PC-9 (cell line): Measurements from ENCODE around the gene AQP3. TPM values are rescaled to one million over a fixed set of nuclear protein-coding genes. Genes with fewer than 3 reads are reported as not detected.
"Not testable (repeated sequence)": the region's sequence is repeated elsewhere in the genome, so short reads cannot be mapped to it uniquely, and the experiment has no call there.

ENCODE experiments used
- BruUV-seq: library from RNA; stranded (reverse); fragments of 400-500 nt; replicated peaks from 2 replicates; lab custom pipeline; 2021; lab: Mats Ljungman, UMichigan
- CTCF ChIA-PET: fragments of 300-600 bp; sonication (Branson Sonifier 250); formaldehyde crosslinking; loops from one replicate; lab custom pipeline; 2022; ENCODE audit warnings: antibody characterized with exemption; lab: Charles Lee
- POLR2A ChIA-PET: fragments of 300-600 bp; sonication (Branson Sonifier 250); formaldehyde crosslinking; loops from one replicate; lab custom pipeline; 2022; ENCODE audit warnings: antibody characterized with exemption; ENCODE audit not compliant: unreplicated experiment; lab: Charles Lee
- DNase-seq, 2 experiments: peaks; one replicate each; pipeline versions ENCODE4 v3.0.0 to v3.0.0-alpha.2; 2015 to 2022; ENCODE audit warnings: mixed read lengths in 1 of 2
- H2AFZ ChIP-seq: fragments of 200-600 bp; sonication (generic); 2 replicates; pipeline ENCODE4 v1.8.1; 2017; ENCODE audit warnings: antibody characterized with exemption
- H3F3A ChIP-seq: fragments of 200-600 bp; sonication (generic); 2 replicates; pipeline ENCODE4 v1.8.1; 2017; ENCODE audit warnings: antibody characterized with exemption, mild to moderate bottlenecking, low read depth; ENCODE audit not compliant: insufficient read depth
- H3K27ac ChIP-seq: fragments of 200-600 bp; sonication (generic); 2 replicates; pipeline ENCODE4 v1.6.1; 2016; ENCODE audit warnings: mixed run types
- H3K27me3 ChIP-seq: fragments of 200-600 bp; sonication (generic); 2 replicates; pipeline ENCODE4 v1.6.1; 2016; ENCODE audit warnings: low read depth, mixed run types; ENCODE audit not compliant: insufficient read depth
- H3K36me3 ChIP-seq: fragments of 200-600 bp; sonication (generic); 2 replicates; pipeline ENCODE4 v1.6.1; 2016; ENCODE audit warnings: low read depth, mixed run types
- H3K4me1 ChIP-seq: fragments of 200-600 bp; sonication (generic); replicated peaks from 2 replicates; pipeline ENCODE4 v1.6.1; 2016; ENCODE audit warnings: mixed run types; ENCODE audit not compliant: insufficient read depth
- H3K4me2 ChIP-seq: fragments of 200-600 bp; sonication (generic); 2 replicates; pipeline ENCODE4 v1.6.1; 2017; ENCODE audit warnings: mixed run types
- H3K4me3 ChIP-seq: fragments of 200-600 bp; sonication (generic); 2 replicates; pipeline ENCODE4 v1.6.1; 2016; ENCODE audit warnings: mixed run types
- H3K79me2 ChIP-seq: fragments of 200-600 bp; sonication (generic); 2 replicates; pipeline ENCODE4 v1.6.1; 2017; ENCODE audit warnings: low read depth, mixed run types
- H3K9me2 ChIP-seq: fragments of 200-600 bp; sonication (generic); 2 replicates; pipeline ENCODE4 v1.8.1; 2017; ENCODE audit warnings: mild to moderate bottlenecking; ENCODE audit not compliant: insufficient read depth
- H3K9me3 ChIP-seq: fragments of 200-600 bp; sonication (generic); 2 replicates; pipeline ENCODE4 v1.8.1; 2016; ENCODE audit warnings: low read depth; ENCODE audit not compliant: insufficient read depth
- H4K20me1 ChIP-seq: fragments of 200-600 bp; sonication (generic); 2 replicates; pipeline ENCODE4 v1.8.1; 2017; ENCODE audit not compliant: insufficient read depth
- CTCF ChIP-seq: fragments of 200-600 bp; sonication (generic); conservative IDR thresholded peaks from 2 replicates; pipeline ENCODE4 v1.6.1; 2017; ENCODE audit warnings: mixed run types, antibody characterized with exemption, mild to moderate bottlenecking, moderate library complexity
- EZH2 ChIP-seq: fragments of 200-600 bp; sonication (generic); IDR thresholded peaks from 2 replicates; pipeline ENCODE4 v1.8.0; 2017; ENCODE audit warnings: antibody characterized with exemption, low read depth
- intact Hi-C: fragments of 100-400 bp; cut with micrococcal nuclease; formaldehyde crosslinking; loops from one replicate; pipeline ENCODE4 v1.10.0; 2022; ENCODE audit not compliant: unreplicated experiment
- microRNA-seq: library from miRNA; unstranded; fragments of <30 nt; microRNA quantifications from one replicate; pipeline ENCODE4 v1.2.0, GENCODE V29; 2021; ENCODE audit warnings: borderline number of aligned reads, borderline replicate concordance
- total RNA-seq: library from RNA; stranded (reverse); gene quantifications from 2 replicates; pipeline ENCODE4 v1.2.3, GENCODE V29; 2021

Gene AQP3
- total RNA-seq, 1 experiment from 2014 or later, result 9.9 TPM

GRCh38 chr9:33393986-33394385 is 53.4 kb downstream of the AQP3 start:
- H3K27me3 ChIP-seq, H3K9me2 ChIP-seq, BruUV-seq, H3F3A ChIP-seq, H3K79me2 ChIP-seq, DNase-seq, H4K20me1 ChIP-seq, CTCF ChIA-PET, H3K36me3 ChIP-seq, POLR2A ChIA-PET, H2AFZ ChIP-seq, H3K27ac ChIP-seq, H3K9me3 ChIP-seq, H3K4me3 ChIP-seq, H3K4me2 ChIP-seq: not testable (repeated sequence)
- peaks cover 12% of the 10 kb centered on the region for H3K4me1 ChIP-seq
- intact Hi-C loops, result loop anchor here (10.0 kb wide), 1 partner anchor 69 kb away; no protein-coding TSS in a partner anchor

GRCh38 chr9:33393581-33393980 is 53.8 kb downstream of the AQP3 start:
- ChIA-PET POLR2A (no interaction called here), CTCF (no interaction called here)
- Histone ChIP-seq H3K9me2 (no peaks in the 10 kb centered on the region), H2AFZ (no peak overlapping the region), H3K79me2 (no peaks in the 10 kb centered on the region), H3K4me2 (no peak overlapping the region), H3K27ac (no peak overlapping the region), H3K4me3 (no peak overlapping the region), H3K36me3 (no peaks in the 10 kb centered on the region), H3F3A (peaks cover 7% of the 10 kb centered on the region; the same call in 1 of the 2 replicates), H3K9me3 (no peaks in the 10 kb centered on the region), H3K27me3 (no peaks in the 10 kb centered on the region), H4K20me1 (no peaks in the 10 kb centered on the region), H3K4me1 (peaks cover 12% of the 10 kb centered on the region)
- no peak for TF ChIP-seq CTCF
- TF ChIP-seq EZH2, result no peak
- BruUV-seq, result no TSS peak
- DNase-seq, result no peak
- intact Hi-C loops, result loop anchor here (10.0 kb wide), 1 partner anchor 69 kb away; no protein-coding TSS in a partner anchor

GRCh38 chr9:33392591-33393021 is 54.8 kb downstream of the AQP3 start:
- H3K27ac ChIP-seq, H4K20me1 ChIP-seq, H3K9me3 ChIP-seq, H3K27me3 ChIP-seq, H3K36me3 ChIP-seq, POLR2A ChIA-PET, H2AFZ ChIP-seq, H3K4me2 ChIP-seq, H3K4me3 ChIP-seq, H3K9me2 ChIP-seq, H3K79me2 ChIP-seq, CTCF ChIA-PET, H3F3A ChIP-seq, BruUV-seq: not testable (repeated sequence)
- peaks cover 12% of the 10 kb centered on the region for H3K4me1 ChIP-seq
- DNase-seq, result peak in 1 of 2 experiments; percentile 16
- intact Hi-C loops, result loop anchor here (10.0 kb wide), 1 partner anchor 68 kb away; no protein-coding TSS in a partner anchor

Small RNA genes within 50 kb of the gene (microRNA-seq; reads per million reads assigned to microRNA genes)
- not detected for gene MIR6851

Other genes with a start within 250 kb of the AQP3 start
- not detected in 2 replicates for gene SPINK4, start 207.4 kb downstream of the AQP3 start, total RNA-seq
- 21.9 and 35.5 TPM in 2 replicates for gene BAG1, start 182.9 kb downstream of the AQP3 start, total RNA-seq
- gene CHMP5, start 182.5 kb downstream of the AQP3 start, total RNA-seq, result 63.0 and 78.2 TPM in 2 replicates
- gene NFX1, start 157.1 kb downstream of the AQP3 start, total RNA-seq, result 14.9 and 15.0 TPM in 2 replicates
- gene AQP7, start 45.0 kb downstream of the AQP3 start, total RNA-seq, result 0.59 TPM in 1 of 2 replicates, not detected in the other
- 15.5 and 16.2 TPM in 2 replicates for gene NOL6, start 26.3 kb upstream of the AQP3 start, total RNA-seq
- gene ANKRD18B, start 76.7 kb upstream of the AQP3 start, total RNA-seq, result 4.6 and 6.9 TPM in 2 replicates